Measurements from ENCODE around the gene RPL18A.
A peak's percentile ranks its signal among the peaks of the same experiment; 100 is the strongest.

Gene RPL18A

GRCh38 chr19:17859533-17860330, at the start of gene RPL18A (continued):
- TF ChIP-seq ZNF518A (tag by site-specific recombination; conservative IDR thresholded peaks at IDR 0.05; ENCODE audit: low read depth) (no peak; the same call in 1 of the 2 replicates), ZNF660 (tag by site-specific recombination; IDR thresholded peaks at IDR 0.05) (peak; percentile 67; the same call in 1 of the 2 replicates), ZFP37 (tag by site-specific recombination; IDR thresholded peaks at IDR 0.05) (0 out of 2 replicates have a peak, but pooled peaks have one; percentile 23), ZFP69B (tag by site-specific recombination; IDR thresholded peaks at IDR 0.05) (no peak), ZBTB10 (tag by site-specific recombination; IDR thresholded peaks at IDR 0.05) (peak; percentile 52; the same call in 1 of the 2 replicates), SCRT2 (tag by site-specific recombination; IDR thresholded peaks at IDR 0.05) (peak; percentile 100), ZNF580 (tag by site-specific recombination; IDR thresholded peaks at IDR 0.05) (peak; percentile 95), ZNF530 (tag by site-specific recombination; IDR thresholded peaks at IDR 0.05; ENCODE audit: low read depth) (no peak), SP2 (tag by site-specific recombination; IDR thresholded peaks at IDR 0.05) (peak; percentile 99), ZBTB17 (tag by site-specific recombination; IDR thresholded peaks at IDR 0.05) (peak; percentile 75), ZNF354C (tag by site-specific recombination; IDR thresholded peaks at IDR 0.05; ENCODE audit: borderline replicate concordance, low read depth) (no peak), ZBTB11 (tag by site-specific recombination; conservative IDR thresholded peaks at IDR 0.05; ENCODE audit: low read depth) (peak; percentile 85), SP3 (tag by site-specific recombination; IDR thresholded peaks at IDR 0.05) (peak; percentile 97), PATZ1 (tag by site-specific recombination; IDR thresholded peaks at IDR 0.05) (peak; percentile 48), ZNF391 (tag by site-specific recombination; IDR thresholded peaks at IDR 0.05; ENCODE audit: borderline replicate concordance, low read depth) (0 out of 2 replicates have a peak, but pooled peaks have one; percentile 23), ZNF623 (tag by site-specific recombination; IDR thresholded peaks at IDR 0.05) (no peak), SCRT1 (tag by site-specific recombination; IDR thresholded peaks at IDR 0.05; ENCODE audit: borderline replicate concordance) (peak; percentile 99), YY2 (tag by site-specific recombination; IDR thresholded peaks at IDR 0.05) (peak; percentile 89), GLIS1 (tag by site-specific recombination; IDR thresholded peaks at IDR 0.05) (peak; percentile 71), CTCF (tag by site-specific recombination; IDR thresholded peaks at IDR 0.05) (peak; percentile 97), OVOL3 (tag by site-specific recombination; IDR thresholded peaks at IDR 0.05) (0 out of 2 replicates have a peak, but pooled peaks have one; percentile 15), ZNF221 (tag by site-specific recombination; IDR thresholded peaks at IDR 0.05; ENCODE audit: borderline replicate concordance) (no peak), KLF1 (tag by site-specific recombination; IDR thresholded peaks at IDR 0.05) (0 out of 2 replicates have a peak, but pooled peaks have one; percentile 23)

All from HEK293 (cell line).